GM23338 (cell line): ENCODE results near the gene FGF5. TPM values are rescaled to one million over a fixed set of nuclear protein-coding genes. Genes with fewer than 3 reads are reported as not detected.

ENCODE experiments used
- ATAC-seq: fragments of 200-7000 bp; cut with Tn5 transposase; 3 replicates; pipeline ENCODE4 v1.9.1; 2020
- DNase-seq: peaks from one replicate; pipeline ENCODE4 v3.0.0-alpha.2; 2015; ENCODE audit warnings: low spot score
- H2AFZ ChIP-seq: fragments of 200-600 bp; sonication (generic); 2 replicates; pipeline ENCODE4 v1.8.0; 2016; ENCODE audit warnings: antibody characterized with exemption, mild to moderate bottlenecking, moderate library complexity
- H3F3A ChIP-seq: fragments of 200-600 bp; sonication (generic); replicated peaks from 2 replicates; pipeline ENCODE4 v1.8.0; 2017; ENCODE audit warnings: antibody characterized with exemption, mixed run types, low read depth
- H3K27ac ChIP-seq: fragments of 200-600 bp; sonication (generic); 2 replicates; pipeline ENCODE4 v1.6.1; 2016; ENCODE audit warnings: low read depth
- H3K27me3 ChIP-seq: fragments of 200-600 bp; sonication (generic); 2 replicates; pipeline ENCODE4 v1.8.0; 2016; ENCODE audit warnings: mild to moderate bottlenecking, mixed run types, moderate library complexity; ENCODE audit not compliant: insufficient read depth
- H3K36me3 ChIP-seq: fragments of 200-600 bp; sonication (generic); 2 replicates; pipeline ENCODE4 v1.8.0; 2016; ENCODE audit warnings: mild to moderate bottlenecking; ENCODE audit not compliant: insufficient read depth
- H3K4me1 ChIP-seq: fragments of 200-600 bp; sonication (generic); 2 replicates; pipeline ENCODE4 v1.8.0; 2016; ENCODE audit warnings: mild to moderate bottlenecking, moderate library complexity; ENCODE audit not compliant: insufficient read depth
- H3K4me2 ChIP-seq: fragments of 200-600 bp; sonication (generic); 2 replicates; pipeline ENCODE4 v1.7.1; 2017; ENCODE audit warnings: mixed run types
- H3K4me3 ChIP-seq: fragments of 200-600 bp; sonication (generic); 2 replicates; pipeline ENCODE4 v1.6.1; 2016; ENCODE audit warnings: mixed run types
- H3K79me2 ChIP-seq: fragments of 200-600 bp; sonication (generic); replicated peaks from 2 replicates; pipeline ENCODE4 v1.8.0; 2017; ENCODE audit warnings: mild to moderate bottlenecking; ENCODE audit not compliant: insufficient read depth
- H3K9me2 ChIP-seq: fragments of 200-600 bp; sonication (generic); 2 replicates; pipeline ENCODE4 v1.8.0; 2017; ENCODE audit not compliant: insufficient read depth
- H4K20me1 ChIP-seq: fragments of 200-600 bp; sonication (generic); replicated peaks from 2 replicates; pipeline ENCODE4 v1.8.0; 2017; ENCODE audit warnings: mild to moderate bottlenecking; ENCODE audit not compliant: insufficient read depth
- H3K27ac Mint-ChIP-seq: 2 replicates; pipeline ENCODE4 v1.8.0; 2020; ENCODE audit warnings: inconsistent platforms, mild to moderate bottlenecking, moderate library complexity, mixed read lengths
- H3K27me3 Mint-ChIP-seq: 3 replicates; pipeline ENCODE4 v1.8.0; 2022; ENCODE audit warnings: low read depth, mild to moderate bottlenecking, moderate library complexity, mixed read lengths, inconsistent platforms; ENCODE audit not compliant: insufficient read depth, poor library complexity
- H3K36me3 Mint-ChIP-seq: 3 replicates; pipeline ENCODE4 v1.8.0; 2021; ENCODE audit warnings: low read depth, mild to moderate bottlenecking, inconsistent platforms, moderate library complexity, mixed read lengths
- H3K4me1 Mint-ChIP-seq: 3 replicates; pipeline ENCODE4 v1.8.0; 2020; ENCODE audit warnings: mild to moderate bottlenecking, inconsistent platforms, mixed read lengths
- H3K4me3 Mint-ChIP-seq: 3 replicates; pipeline ENCODE4 v1.8.0; 2021; ENCODE audit warnings: moderate library complexity, mild to moderate bottlenecking, inconsistent platforms, mixed read lengths
- H3K9me3 Mint-ChIP-seq: 3 replicates; pipeline ENCODE4 v1.8.0; 2020; ENCODE audit warnings: moderate library complexity, mild to moderate bottlenecking, inconsistent platforms, mixed read lengths
- CREB1 ChIP-seq: fragments of 250-450 bp; sonication (Bioruptor Pico); IDR thresholded peaks from 2 replicates; pipeline ENCODE4 v1.5.0; 2020; ENCODE audit warnings: low read depth, mild to moderate bottlenecking, moderate library complexity
- CTCF ChIP-seq, 2 experiments: fragments of 200-600 bp in 1 of 2; sonication (generic) in 1 of 2; conservative IDR thresholded peaks; 2 replicates each; pipeline versions ENCODE4 v1.5.1 to v1.6.1; 2016 to 2017; ENCODE audit warnings: antibody characterized with exemption in 2 of 2, low read depth in 2 of 2, mild to moderate bottlenecking in 2 of 2, moderate library complexity in 1 of 2
- ETS1 ChIP-seq: IDR thresholded peaks from 2 replicates; pipeline ENCODE4 v1.6.1; 2016; ENCODE audit warnings: antibody characterized with exemption
- EZH2 ChIP-seq: fragments of 200-600 bp; sonication (generic); IDR thresholded peaks from one replicate; pipeline ENCODE4 v1.8.0; 2017; ENCODE audit warnings: antibody characterized with exemption, mild to moderate bottlenecking, low read depth; ENCODE audit not compliant: unreplicated experiment
- EZH2phosphoT487 ChIP-seq: fragments of 200-600 bp; sonication (generic); IDR thresholded peaks from one replicate; pipeline ENCODE4 v1.8.1; 2018; ENCODE audit warnings: antibody characterized with exemption; ENCODE audit not compliant: unreplicated experiment
- JUNB ChIP-seq: IDR thresholded peaks from one replicate; pipeline ENCODE4 v1.6.1; 2016; ENCODE audit warnings: antibody characterized with exemption; ENCODE audit not compliant: unreplicated experiment
- NANOG ChIP-seq: IDR thresholded peaks from 2 replicates; pipeline ENCODE4 v1.6.1; 2016; ENCODE audit warnings: antibody characterized with exemption, borderline replicate concordance
- POLR2AphosphoS5 ChIP-seq: IDR thresholded peaks from 2 replicates; pipeline ENCODE4 v1.6.1; 2016; ENCODE audit warnings: antibody characterized with exemption, low read depth
- REST ChIP-seq: IDR thresholded peaks from one replicate; pipeline ENCODE4 v1.6.1; 2018; ENCODE audit warnings: antibody characterized with exemption; ENCODE audit not compliant: unreplicated experiment
- STAT1 ChIP-seq: IDR thresholded peaks from one replicate; pipeline ENCODE4 v1.6.1; 2016; ENCODE audit warnings: antibody characterized with exemption; ENCODE audit not compliant: unreplicated experiment
- ZNF114 ChIP-seq: fragments of 250-450 bp; sonication (Bioruptor Pico); IDR thresholded peaks from 2 replicates; pipeline ENCODE4 v1.5.0; 2020; ENCODE audit warnings: mild to moderate bottlenecking, moderate library complexity
- ZNF331 ChIP-seq: fragments of 250-450 bp; sonication (Bioruptor Pico); IDR thresholded peaks from 2 replicates; pipeline ENCODE4 v1.5.0; 2020; ENCODE audit warnings: low read depth, mild to moderate bottlenecking, moderate library complexity
- polyA plus RNA-seq: library from polyadenylated mRNA; unstranded; fragments of >200 nt; fragmentation: Nextera tagmentation; extraction: Ambion mirVana; gene quantifications from 2 replicates; pipeline ENCODE4 v1.2.1, GENCODE V29; 2016
- total RNA-seq: library from RNA; depleted of rRNA; stranded (reverse); fragments of >200 nt; shearing (Covaris generic); gene quantifications from 2 replicates; pipeline ENCODE4 v1.2.3, GENCODE V29; 2014

The FGF5 gene
- total and polyA plus RNA-seq, 2 experiments from 2014 or later, result not detected

- TF ChIP-seq REST (no peak), JUNB (no peak), STAT1 (no peak)
Measured at GRCh38 chr4:80309294-80310004, 43.0 kb downstream of the FGF5 start (continued).

- Mint-ChIP-seq H3K4me3 (no peak overlapping the region), H3K27ac (no peak overlapping the region), H3K4me1 (peaks cover 36% of the 10 kb centered on the region), H3K27me3 (peaks cover 6% of the 10 kb centered on the region), H3K36me3 (no peaks in the 10 kb centered on the region), H3K9me3 (no peaks in the 10 kb centered on the region)
- no peaks in the 10 kb centered on the region for H3K79me2 ChIP-seq
- ATAC-seq (no peak), DNase-seq (no peak)
- no peak overlapping the region for H3K4me2 ChIP-seq
- H3K27ac ChIP-seq, result no peak overlapping the region
- H3K36me3 ChIP-seq, result no peaks in the 10 kb centered on the region
- peaks cover 33% of the 10 kb centered on the region for H3K4me1 ChIP-seq
- H3K4me3 ChIP-seq, result no peak overlapping the region
- no peak overlapping the region for H2AFZ ChIP-seq
- H3K27me3 ChIP-seq, result no peaks in the 10 kb centered on the region
- no peaks in the 10 kb centered on the region for H3K9me2 ChIP-seq
- H3F3A ChIP-seq, result no peaks in the 10 kb centered on the region
- no peaks in the 10 kb centered on the region for H4K20me1 ChIP-seq
- no peak for TF ChIP-seq CREB1 (CRISPR knock-in tag)
- no peak for TF ChIP-seq ZNF114 (CRISPR knock-in tag)
- no peak for TF ChIP-seq POLR2AphosphoS5
- no peak for TF ChIP-seq NANOG
- no peak for TF ChIP-seq EZH2
- no peak for TF ChIP-seq EZH2phosphoT487
- no peak for TF ChIP-seq CTCF (conservative IDR thresholded peaks at IDR 0.05; ENCODE audit: low read depth in 2 of 2)
- TF ChIP-seq REST, result no peak
- no peak for TF ChIP-seq STAT1
- no peak for TF ChIP-seq JUNB
- no peak for TF ChIP-seq ETS1
- no peak for TF ChIP-seq ZNF331
Measured at GRCh38 chr4:80311130-80311529, 44.7 kb downstream of the FGF5 start.
